AG20443 (cell line): ENCODE data around the gene APBA2.

Experiments
- DNase-seq: peaks from one replicate; pipeline ENCODE4 v3.0.0; 2012; ENCODE audit warnings: low spot score, mixed read lengths

Gene APBA2

DNA sequence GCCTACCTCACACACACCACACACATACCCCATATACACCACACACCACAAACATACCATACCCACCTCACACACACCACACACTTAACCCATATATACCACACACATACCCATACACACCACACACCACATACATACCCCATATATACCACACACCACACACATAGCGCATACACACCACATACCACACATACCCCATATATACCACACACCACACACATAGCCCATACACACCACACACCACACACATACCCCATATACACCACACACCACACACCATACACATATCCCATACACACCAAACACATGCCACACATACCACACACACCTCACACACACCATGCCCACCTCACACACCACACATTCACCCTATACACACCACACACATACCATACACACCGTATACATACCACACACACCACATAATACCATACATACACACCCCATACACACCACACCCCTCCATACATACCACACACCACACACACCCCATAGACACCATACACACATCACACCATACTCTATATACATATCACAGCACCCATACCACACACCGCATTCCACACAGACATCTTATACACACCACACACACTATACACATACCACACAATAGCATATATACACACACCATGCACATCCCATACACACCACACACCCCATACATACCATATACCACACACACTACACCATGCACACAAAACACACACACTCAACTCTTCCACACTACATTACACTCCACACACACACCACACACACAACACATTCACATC is 29.5 kb downstream of the APBA2 start:
- DNase-seq, result no peak

DNA sequence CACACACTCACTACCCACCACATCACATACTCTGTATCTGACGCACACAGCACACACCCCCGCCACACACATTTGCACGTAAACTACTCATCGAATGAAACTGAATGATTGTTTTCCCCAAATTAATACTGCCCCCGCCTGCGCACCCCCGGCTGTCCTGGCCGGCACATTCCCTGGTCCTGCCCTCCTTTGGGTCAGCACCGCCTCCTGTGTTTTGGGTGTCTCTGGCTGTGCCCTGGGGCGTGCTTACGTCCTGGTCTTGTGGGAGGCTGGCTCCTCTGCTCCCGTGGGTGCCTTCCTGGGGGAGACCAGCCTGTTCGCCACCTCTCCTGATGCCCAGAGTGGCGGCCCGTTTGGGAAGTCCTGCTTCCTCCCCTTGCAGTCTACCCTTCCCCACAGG is 30.2 kb downstream of the APBA2 start:
- no peak for DNase-seq

DNA sequence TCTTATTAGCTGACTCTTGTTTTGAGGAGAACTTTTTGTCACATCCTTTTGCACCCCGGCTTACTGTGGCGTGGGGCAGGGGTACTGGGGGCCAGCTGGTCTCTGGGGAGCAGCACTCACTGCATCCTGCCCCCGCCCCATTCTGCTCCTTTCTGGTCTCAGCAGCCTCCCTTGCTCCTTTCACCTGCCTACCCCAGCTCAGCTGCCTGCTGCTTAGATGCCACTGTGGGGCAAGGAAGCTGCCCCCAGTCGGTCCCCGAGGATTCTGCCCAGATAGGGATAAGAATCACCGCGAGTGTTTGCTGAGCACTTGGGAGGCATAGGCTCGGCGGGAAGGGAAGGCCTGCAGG is 32.0 kb downstream of the APBA2 start:
- no peak for DNase-seq

DNA sequence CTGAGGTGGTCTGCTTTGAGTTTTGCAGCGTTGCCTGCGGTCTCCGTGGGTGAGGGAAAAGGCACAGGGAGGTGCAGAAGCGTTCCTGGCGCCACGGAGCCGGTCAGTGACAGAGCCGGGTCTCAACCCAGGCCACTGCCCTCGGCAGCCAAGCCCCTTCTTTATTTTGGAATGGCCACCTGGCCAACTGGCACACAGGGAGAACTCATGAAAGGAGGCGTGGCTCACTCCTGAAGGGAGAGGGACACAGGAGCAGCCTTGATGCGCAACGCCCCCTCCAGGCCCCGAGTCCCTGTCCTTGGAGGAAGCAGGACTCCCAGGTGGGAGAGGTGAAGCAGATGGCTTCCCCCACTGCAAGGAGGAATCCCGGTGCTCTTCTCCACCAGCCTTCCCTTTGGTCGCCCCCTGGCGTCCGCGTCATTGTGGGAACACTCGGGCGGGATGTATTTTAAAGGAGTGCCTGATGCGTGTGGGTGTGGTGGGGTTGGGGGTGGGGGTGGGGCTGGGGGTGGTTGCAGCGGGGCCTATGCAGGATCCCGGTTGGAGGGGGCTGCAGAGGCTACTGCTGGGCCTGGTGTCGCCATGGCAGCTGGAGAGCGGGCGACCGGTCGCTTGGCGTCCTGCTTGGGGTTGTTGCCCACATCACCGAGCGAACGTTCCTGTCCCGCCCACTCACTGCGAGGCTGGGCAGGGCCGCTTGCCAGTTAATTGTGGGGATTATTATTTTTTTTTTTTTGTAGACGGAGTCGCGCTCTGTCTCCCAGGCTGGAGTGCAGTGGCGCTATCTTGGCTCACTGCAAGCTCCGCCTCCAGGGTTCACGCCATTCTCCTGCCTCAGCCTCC is 32.6 kb downstream of the APBA2 start:
- DNase-seq, result no peak

DNA sequence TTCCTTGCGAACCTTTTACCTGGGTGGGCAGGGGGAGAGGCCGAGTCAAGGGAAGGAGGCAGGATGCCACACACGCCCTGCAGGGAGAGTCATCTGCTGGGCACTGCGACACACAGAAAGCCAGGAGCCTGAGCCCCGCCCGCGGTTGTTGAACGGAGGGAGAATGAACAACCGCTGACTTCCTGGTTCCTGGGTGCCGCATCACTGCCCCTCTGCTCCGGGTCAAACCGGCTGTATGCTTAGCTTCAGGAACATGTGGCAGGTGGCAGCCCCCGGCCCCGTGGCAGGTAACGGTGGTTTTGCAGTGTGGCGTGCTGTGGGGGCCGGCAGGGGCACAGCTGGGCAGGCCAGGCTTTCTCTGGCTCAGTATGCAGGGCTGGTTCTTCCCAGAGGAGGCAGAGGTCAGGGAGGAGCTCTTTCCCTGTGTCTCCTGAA is 33.4 kb downstream of the APBA2 start:
- no peak for DNase-seq

DNA sequence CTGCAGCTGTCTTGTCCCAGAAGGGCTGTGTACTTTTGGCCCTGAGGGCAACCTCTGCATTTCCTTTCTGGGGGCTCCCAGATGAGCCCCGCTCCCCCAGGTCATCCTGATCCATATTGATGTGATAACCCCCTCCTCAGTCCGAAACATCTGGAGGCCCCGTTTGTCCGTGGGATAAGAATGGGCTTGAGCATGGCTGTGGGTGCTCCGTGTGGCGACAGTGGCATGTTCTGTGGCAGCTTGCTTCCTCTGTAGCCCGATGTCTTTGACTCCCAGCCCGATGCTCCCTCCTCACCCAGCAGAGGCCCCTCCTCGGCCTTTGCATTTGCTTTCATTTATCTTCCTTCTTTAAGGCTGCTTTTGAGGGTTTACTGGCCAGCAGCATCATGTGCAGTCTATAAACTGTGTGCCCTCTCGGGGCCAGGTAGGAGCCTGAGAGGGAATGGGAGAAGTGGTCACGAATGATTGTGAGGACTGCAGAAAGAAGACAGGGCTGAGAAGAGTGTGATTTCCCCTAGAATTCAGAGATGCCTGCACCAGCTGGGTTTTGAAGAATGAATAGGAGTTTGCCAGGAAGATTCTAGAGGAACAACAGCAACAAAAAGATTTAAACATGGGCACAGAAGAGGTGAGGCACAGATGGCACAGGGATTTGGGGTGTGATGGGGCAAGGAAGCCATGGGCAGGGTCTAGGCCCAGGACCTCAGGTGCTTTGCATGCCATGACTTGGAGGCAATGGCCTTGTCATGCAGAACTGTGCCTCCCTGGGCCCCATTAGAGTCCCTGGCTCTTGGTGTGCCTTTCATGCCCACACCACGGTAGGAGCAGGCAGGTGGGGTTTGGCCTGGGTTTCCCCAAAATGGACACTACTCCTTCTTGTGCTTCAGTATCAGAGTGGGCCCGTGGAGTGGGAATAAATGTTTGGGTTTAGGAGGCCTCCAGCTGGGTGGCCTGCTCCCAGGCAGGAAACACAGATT is 34.2 kb downstream of the APBA2 start:
- no peak for DNase-seq

DNA sequence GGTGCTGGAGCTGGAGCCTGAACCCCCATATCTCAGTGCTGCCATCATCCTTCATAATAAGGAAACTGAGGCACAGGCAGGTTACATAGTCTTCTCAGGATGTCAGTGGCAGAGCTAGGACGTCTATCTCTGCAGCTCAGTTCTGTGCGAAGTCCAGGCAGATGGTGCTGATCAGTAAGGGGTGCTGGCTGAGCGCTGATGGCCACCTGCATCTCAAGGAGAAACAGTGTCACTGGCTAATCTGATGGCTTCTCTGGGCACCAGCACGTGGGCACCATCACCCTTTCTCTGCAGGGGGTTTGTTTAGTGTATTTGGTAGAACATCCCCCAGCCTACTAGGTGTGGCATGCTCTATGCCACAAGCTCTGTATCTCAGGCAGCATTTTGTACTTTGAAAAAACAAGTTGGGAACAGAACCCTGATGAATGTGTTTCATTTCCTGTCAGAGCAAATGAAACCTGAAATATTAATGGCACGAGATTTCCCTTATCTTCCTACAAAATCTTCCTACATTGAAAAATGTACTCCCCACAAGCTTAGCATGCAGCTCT is 35.1 kb downstream of the APBA2 start:
- no peak for DNase-seq

DNA sequence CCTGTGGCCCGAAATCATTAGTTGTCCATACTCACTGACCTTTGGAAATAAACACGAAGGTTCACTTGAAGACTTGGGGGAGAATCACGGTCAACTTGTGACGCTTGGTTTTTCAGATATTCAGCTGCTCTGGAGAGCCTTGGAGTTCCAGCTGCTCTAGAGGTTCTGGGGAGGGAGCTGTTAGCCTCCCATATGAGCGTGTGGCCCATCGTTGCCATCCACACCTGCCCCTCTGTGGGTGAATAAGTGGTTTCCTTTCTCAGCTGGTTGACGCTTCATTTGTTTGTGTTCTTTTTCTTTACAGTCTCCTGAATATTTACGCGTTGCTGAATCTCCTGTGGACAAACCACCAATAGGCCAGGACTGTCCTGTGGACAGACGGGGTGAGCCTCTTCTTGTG is 35.6 kb downstream of the APBA2 start:
- DNase-seq, result no peak

DNA sequence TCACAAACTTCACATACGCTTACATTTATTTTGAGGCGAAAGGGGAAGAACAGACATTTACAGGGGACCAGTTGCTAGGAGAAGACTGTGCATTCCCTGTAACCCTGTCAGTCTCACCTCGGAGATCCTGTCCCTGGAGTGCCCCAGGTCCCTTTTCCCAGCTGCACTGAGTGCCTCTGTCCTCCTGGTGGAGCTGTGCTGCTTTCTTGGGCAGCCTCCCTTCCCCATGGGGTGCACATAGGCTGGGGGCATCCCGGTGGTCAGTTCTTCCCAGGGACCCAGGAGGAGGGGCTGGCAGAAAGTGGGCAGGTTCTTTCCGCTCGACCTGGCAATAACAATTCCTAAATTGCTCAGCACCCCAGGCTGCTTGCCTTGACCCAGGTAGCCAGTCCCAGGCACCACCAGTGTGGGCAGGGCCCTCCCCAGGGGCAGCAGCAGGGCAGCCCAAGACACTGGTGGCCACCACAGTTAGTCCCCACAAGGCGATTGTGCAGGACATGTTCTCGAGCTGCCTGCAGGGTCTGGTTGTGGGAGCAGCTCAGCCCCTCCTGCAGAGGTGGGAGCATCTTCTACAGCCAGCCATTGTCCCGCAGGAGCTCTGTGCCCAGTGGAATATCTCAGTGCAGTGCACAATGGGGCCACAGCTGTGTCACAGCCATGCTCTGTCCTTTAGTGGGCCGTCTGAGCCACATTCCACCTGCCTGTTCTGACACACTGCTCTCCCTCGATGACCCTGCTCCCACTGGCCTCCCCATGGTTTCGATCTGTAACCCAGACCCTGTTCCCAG is 36.3 kb downstream of the APBA2 start:
- no peak for DNase-seq

DNA sequence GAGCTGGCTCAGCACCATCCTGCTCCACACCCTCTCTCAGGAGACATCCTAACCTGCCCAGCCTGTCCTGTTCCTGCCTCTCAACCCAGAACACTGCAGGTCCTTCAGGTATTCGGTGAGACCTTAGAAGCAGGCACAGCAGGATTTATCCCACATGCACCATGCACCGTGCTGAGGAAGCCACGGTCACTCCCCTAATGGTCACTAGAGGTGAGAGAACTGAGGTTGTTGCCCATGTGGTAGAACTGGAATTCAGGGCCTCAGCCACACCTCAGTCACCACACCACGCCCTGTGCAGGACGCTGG is 36.9 kb downstream of the APBA2 start:
- no peak for DNase-seq

DNA sequence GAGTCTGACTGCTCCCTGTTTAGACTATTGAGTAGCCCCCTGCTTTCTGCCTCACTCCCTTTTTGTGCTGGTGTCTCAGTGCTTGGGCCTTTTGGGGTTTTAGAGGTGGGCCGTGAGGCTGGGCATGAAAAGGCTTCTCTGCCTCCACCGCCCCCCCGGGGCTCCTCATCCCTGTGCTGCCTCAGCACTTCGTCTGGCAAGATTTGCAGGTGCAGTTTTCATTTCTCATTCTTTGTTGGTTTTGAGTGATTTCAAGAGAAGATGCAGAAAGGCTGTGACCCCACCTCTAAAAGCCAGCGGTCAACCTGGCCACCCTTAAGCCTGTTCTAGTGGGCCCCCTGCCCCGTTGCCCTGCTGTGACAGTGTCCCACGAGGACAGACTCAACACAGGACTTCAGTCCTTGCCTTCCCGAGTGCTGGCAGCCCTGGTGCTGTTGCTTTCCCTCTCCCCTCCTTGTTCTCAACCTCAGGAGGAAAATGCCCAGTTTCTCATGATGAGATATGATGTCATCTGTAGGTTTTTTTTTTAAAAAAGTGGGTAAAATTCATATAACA is 38.0 kb downstream of the APBA2 start:
- no peak for DNase-seq

DNA sequence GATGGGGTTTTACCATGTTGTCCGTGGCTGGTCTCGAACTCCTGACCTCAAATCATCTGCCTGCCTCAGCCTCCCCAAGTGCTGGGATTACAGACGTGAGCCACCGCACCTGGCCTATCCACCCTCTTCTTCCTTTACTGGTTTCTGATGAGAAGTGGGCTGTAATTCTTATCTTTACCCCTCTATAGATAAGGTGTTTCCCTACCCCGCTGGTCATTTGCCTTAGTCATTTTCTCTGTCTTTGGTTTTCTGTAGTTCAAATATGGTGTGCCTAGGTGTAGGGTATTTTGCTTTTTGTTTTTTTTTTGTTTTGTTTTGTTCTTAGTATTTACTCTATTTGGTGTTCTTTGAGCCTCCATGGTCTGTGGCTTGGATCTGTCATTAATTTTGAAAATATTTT is 41.3 kb downstream of the APBA2 start:
- DNase-seq, result no peak

DNA sequence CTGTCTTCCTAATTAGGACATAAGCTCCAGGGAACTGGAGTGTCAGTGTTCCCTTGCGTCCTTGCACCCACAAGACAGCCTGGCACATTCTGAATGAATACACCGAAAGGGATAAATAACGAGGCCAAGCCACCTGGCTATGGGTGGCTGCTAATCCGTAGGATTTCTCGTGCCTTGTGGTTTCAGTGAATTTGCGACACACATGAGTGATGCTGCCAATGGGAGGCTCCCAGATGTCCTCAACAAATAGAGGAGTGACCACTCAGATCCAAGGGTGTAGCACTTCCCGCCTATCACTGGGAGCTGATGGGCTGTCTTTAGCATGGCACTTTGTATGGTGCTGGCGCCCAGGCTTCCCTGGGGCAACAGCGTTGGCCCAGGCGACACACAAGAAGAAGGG is 43.4 kb downstream of the APBA2 start:
- DNase-seq, result no peak

DNA sequence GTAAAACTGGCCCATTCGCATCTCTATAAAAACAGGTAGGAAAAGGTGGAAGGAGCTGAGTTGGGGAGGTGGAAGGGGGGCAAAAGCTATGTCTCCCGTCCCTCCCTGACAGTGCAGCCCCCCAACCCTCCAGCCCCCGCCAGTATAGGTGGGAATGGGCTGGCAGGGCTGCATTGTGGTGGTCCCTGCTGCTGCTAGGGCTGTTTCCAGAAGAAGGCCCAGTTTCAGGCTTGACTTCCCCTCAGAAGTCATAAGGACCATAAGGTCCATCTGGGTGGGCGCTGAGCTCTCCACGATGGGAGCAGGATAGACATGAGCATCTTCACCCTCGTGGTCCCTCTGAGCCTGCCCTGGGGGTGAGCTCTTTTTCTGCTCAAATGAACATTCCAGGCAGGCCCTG is 44.2 kb downstream of the APBA2 start:
- DNase-seq, result no peak

DNA sequence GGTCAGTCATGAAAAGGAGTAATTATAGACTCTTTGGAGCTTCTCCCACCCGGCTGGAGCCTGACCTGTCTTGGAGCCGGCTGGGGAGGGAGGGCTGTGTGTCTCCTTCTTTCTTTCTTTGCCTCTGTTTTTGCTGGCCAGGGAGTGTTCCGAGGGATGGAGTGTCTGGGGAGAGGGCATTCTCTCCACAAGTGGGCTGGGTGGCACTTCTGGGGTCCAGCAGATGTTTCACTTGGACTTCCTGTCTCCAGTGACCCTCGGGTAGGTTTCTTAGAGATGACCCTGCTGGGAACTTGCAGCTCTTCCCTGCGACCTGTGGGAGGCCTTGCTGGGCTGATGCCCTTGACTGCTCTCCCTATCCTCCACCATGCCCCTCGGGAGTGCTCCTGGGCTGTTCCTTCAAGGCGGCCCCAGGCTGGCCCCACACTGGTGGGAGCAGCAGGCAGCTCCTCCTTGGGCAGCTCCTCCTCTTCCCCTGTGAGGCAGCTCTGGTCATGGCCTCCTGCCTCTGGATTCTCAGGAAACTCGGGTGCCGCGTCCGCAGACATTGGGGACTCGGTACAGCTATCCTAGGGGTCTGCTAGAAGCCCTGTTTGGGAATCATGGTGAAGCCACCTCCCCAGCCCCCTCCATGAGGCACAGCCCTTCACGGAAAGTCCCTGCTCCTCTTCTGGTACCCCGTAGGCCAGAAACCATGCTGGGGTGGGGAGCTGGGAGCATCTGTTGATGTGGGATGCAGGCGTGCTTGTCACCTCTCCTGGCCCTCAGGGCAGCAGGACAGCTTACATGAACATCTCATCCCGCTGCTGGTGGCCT is 44.9 kb downstream of the APBA2 start:
- DNase-seq, result no peak

DNA sequence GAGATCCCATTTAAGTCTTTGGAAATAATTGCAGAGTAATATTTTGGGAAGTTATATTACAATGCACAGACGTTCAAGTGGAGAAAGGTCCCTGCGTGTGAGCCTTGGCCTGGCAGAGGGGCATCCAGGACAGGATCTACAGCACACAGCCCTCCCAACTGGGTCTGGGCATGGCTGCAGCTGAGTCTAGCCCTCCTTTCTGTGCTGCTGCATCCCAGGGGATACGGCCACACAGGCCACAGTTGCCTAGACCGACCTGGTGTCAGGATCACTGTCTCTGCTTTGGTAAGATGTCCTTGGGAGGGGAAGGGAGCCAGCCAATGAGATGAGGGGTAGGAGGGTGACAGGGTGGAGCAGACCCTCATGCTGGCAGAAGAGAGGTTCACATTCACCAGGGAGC is 46.1 kb downstream of the APBA2 start:
- DNase-seq, result no peak

DNA sequence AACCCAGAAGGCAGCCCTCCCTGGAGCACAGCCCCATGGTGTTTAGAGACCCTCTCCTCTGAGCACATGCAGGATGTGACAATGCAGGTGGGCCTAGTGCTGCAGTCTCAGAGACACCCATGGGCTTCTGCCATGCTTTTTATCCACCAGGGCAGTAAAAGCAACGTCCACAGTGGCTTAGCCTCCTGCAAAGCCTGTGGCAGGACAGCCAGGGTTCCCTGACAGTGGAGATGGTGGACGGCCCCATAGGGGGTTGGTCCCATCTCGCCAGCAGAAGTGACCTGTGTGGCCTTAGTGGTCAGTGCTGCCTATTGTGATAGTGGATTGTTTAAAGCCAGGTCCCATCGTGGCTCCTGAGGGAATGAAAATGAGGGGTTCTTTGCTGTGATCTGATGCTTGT is 46.6 kb downstream of the APBA2 start:
- DNase-seq, result no peak

DNA sequence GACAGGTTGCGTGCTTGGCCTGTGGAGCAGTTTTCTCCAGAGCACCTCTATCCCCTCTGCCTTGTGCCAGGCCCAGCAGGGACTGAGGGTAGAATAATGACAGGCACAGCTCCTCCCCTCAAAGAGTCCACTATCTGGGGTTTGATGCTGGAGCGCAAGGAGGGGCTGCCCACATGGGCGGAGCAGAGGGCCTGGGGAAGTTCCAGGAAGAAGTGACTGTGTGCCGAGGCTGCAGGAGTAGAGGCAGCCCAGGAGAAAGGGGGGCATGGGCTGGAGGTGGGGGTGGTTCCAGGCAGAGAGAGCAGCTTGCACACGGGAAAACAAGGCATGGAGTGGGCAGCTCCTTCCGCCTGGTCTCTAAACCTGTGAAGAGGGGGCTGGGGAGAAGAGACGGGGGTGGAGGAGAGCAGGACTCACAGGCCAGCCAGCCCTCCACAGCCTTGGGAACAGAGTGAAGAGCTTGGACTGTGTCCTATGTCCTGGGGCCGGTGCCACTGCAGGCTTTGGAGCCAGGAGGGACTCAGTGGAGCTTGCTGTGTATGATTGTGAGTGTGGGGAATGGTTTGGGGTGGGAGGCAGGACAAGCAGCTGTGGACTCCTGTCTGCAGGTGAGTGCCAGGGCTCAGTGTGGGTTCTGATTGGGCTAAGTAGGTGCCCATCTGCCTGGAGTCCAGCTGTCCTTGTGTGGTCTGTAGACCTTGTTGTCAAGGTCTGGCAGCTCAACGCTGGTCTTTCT is 48.1 kb downstream of the APBA2 start:
- DNase-seq, result no peak

DNA sequence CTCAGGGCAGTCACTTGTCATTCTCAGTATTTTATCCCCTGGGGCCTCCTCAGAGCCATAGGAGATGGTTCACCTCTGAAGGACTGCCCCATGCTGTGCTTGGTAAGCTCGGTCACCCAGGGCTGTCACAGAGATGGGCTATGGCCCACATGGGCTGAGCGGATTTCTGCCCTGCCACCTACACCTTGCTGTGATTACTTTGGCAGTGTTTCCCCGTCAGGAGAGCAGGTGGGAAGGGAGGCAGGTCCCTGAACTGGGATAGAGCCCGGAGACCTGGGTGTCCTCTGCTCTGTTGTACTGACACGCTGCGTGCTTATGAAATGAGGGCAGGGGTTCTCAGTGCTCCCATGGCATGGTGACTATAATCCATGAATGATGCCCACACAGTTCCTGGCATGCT is 48.9 kb downstream of the APBA2 start:
- no peak for DNase-seq

DNA sequence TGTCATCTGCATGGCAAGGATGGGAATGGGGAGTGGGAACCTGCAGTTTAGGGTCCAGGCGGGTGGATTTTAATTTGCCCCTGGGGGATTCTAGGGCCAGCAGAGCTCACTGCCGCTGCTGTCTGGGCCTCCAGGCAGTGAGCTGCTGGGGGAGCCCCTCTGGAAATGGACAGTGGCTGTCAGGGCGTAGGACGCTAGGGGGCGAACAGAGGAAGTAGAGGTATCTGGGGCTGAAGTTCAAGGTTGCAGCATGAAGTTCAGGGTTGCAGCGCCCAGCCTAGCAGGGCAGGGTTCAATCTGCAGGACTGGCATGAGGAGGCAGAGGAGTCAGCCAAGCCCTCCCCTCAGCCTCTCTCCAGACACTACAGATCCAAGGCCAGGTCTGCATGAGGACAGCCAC is 49.5 kb downstream of the APBA2 start:
- no peak for DNase-seq
